BLaER1 (cell line): ENCODE results near the gene SLC30A10.
"Not testable (repeated sequence)": the region's sequence is repeated elsewhere in the genome, so short reads cannot be mapped to it uniquely, and the experiment has no call there.

Experiments
- H3K27ac ChIP-seq: shearing (Covaris generic); formaldehyde crosslinking; 2 replicates; pipeline ENCODE4 v1.8.1; 2022
- H3K27me3 ChIP-seq: shearing (Covaris generic); formaldehyde crosslinking; 2 replicates; pipeline ENCODE4 v1.8.1; 2022
- H3K36me3 ChIP-seq: shearing (Covaris generic); formaldehyde crosslinking; 2 replicates; pipeline ENCODE4 v1.8.1; 2022
- H3K4me1 ChIP-seq: shearing (Covaris generic); formaldehyde crosslinking; 2 replicates; pipeline ENCODE4 v1.8.1; 2022
- H3K4me2 ChIP-seq: shearing (Covaris generic); formaldehyde crosslinking; 2 replicates; pipeline ENCODE4 v1.8.1; 2022
- H3K4me3 ChIP-seq: shearing (Covaris generic); formaldehyde crosslinking; 2 replicates; pipeline ENCODE4 v1.8.1; 2022
- H3K9ac ChIP-seq: shearing (Covaris generic); formaldehyde crosslinking; 2 replicates; pipeline ENCODE4 v1.8.1; 2022
- H3K9me3 ChIP-seq: shearing (Covaris generic); formaldehyde crosslinking; 2 replicates; pipeline ENCODE4 v1.8.1; 2022
- H4K20me1 ChIP-seq: shearing (Covaris generic); formaldehyde crosslinking; 2 replicates; pipeline ENCODE4 v1.8.1; 2022
- Cebpa-rat ChIP-seq: shearing (Covaris generic); IDR thresholded peaks from 2 replicates; pipeline ENCODE4 v1.8.1; 2022

SLC30A10 gene

DNA sequence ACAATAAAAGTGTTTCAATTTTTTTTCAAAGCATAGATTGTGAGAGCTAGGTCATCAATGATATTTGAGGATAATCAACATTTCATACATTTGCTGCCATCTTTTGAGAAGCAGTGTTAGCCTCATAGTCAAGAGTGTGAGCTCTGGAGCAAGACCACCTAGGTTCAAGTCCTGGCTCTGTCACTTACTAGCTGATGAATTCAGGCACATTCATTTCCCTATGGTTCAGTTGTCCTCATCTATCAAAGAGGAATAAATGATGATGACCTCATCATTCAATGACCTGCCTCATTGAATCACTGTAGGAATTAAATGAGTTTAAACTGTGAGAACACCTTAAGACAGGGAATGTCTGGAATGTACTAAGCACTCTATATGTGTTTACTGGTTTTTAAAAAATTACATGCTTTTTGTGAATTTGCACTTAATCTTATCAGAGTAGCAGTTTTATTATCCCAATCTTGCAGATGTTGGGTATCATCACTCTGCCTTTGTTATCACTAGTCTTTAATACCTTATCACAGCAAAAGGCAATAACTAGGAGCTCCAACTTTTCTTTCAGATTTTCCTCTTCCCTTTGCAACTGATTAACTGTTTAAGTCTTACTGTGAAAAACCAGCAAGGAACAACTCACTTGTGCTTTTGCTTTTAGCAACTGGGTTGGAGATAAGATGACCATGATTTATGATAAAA is 47.4 kb downstream of the SLC30A10 start:
- no peaks in the 10 kb centered on the region for H3K9me3 ChIP-seq
- no peak for TF ChIP-seq Cebpa-rat
- H3K4me3 ChIP-seq, result no peak overlapping the region
- no peaks in the 10 kb centered on the region for H4K20me1 ChIP-seq
- no peak overlapping the region for H3K9ac ChIP-seq
- H3K27ac ChIP-seq, result no peak overlapping the region
- H3K27me3 ChIP-seq, result no peaks in the 10 kb centered on the region
- H3K4me1 ChIP-seq, result no peaks in the 10 kb centered on the region
- no peak overlapping the region for H3K4me2 ChIP-seq
- no peaks in the 10 kb centered on the region for H3K36me3 ChIP-seq

DNA sequence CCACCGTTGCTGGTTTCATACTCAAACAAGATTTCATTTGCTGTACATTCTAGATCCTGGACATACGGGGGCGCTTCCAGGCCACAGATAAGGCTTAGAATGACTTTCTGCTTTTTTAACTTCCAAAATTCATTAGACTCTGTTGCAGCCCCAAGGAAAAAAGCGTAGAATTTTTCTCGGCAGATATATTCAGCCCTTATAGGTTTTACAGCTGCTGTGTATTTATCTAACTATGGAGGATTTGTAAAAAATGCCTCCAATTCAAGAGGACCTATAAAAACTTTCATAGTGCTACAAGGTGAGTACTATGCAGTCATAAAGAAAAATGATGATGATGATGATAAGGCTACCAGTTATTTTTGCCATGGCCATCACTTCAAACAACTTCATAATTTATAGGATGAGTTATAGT is 51.6 kb downstream of the SLC30A10 start:
- Histone ChIP-seq H3K9me3 (no peaks in the 10 kb centered on the region), H3K4me1 (no peaks in the 10 kb centered on the region), H3K9ac (no peak overlapping the region), H4K20me1 (no peaks in the 10 kb centered on the region), H3K27me3 (no peaks in the 10 kb centered on the region), H3K4me3 (no peak overlapping the region), H3K36me3 (no peaks in the 10 kb centered on the region), H3K4me2 (no peak overlapping the region), H3K27ac (no peak overlapping the region)
- no peak for TF ChIP-seq Cebpa-rat

DNA sequence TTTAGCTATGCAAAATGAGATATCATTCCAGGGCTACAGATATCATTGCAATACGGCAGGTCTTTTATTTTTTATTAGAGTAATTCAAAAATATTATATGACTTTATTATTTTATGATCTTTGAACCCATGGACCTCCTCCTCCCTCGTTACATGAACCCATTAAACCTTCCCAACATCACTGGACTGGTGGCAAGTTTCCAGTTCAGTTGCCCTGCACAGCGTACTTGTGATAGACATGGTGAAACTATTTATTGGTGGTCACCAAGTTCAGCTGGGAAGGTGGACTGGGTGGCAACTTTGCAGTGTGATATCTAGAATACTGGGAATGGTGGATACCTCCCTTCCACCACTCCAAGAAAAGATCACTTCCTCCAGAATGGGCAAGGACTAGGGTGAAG is 52.5 kb downstream of the SLC30A10 start:
- no peak for TF ChIP-seq Cebpa-rat
- Histone ChIP-seq H3K4me1 (no peaks in the 10 kb centered on the region), H3K4me3 (no peak overlapping the region), H3K9ac (no peak overlapping the region), H3K9me3 (no peaks in the 10 kb centered on the region), H4K20me1 (no peaks in the 10 kb centered on the region), H3K36me3 (no peaks in the 10 kb centered on the region), H3K27ac (no peak overlapping the region), H3K4me2 (no peak overlapping the region), H3K27me3 (no peaks in the 10 kb centered on the region)

DNA sequence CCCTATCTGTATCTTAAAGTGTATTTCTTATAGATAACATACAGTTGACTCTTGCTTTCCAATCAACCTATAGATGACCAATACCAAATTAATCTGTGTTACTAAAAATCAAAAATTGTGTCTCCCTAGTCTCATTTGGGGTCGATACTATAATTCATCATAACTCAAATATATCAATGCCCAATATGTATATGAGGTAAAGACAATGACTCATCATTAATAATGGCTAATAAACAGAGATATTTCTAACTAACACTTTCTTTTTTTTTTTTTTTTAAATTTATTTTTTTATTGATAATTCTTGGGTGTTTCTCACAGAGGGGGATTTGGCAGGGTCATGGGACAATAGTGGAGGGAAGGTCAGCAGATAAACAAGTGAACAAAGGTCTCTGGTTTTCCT is 55.8 kb downstream of the SLC30A10 start:
- not testable (repeated sequence) for H3K9me3 ChIP-seq, H3K4me1 ChIP-seq, H3K27ac ChIP-seq, H3K4me2 ChIP-seq, H3K4me3 ChIP-seq, H3K9ac ChIP-seq, H4K20me1 ChIP-seq, H3K36me3 ChIP-seq, H3K27me3 ChIP-seq

DNA sequence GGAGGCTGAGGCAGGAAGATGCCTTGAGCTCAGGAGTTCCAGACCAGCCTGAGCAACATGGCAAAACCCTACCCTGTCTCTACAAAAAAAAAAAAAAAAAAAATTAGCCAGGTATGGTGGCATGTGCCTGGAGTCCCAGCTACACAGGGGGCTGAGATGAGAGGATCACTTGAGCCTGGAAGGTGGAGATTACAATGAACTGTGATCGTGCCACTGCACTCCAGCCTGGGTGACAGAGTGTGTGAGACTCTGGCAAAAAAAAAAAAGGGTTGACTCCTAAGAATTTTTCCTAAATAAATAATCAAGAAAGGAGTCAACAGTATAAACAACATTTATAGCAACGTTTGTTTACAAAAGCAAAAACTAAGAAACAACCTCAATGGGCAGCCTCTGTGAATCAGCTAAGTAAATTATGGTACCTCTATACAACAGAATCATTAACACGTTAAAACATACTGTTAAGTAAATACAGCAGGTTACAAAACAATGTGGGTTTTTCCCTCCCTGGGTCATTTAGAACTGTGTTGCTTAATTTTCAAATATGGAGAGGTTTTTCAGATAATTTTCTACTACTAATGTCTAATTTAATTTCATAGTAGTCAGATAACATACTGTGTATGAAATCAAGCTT is 56.8 kb downstream of the SLC30A10 start:
- TF ChIP-seq Cebpa-rat, result no peak
- no peak overlapping the region for H3K9ac ChIP-seq
- H3K27me3 ChIP-seq, result no peaks in the 10 kb centered on the region
- no peak overlapping the region for H3K27ac ChIP-seq
- no peaks in the 10 kb centered on the region for H3K36me3 ChIP-seq
- H3K4me2 ChIP-seq, result no peak overlapping the region
- no peaks in the 10 kb centered on the region for H4K20me1 ChIP-seq
- H3K4me1 ChIP-seq, result no peaks in the 10 kb centered on the region
- H3K9me3 ChIP-seq, result no peaks in the 10 kb centered on the region
- H3K4me3 ChIP-seq, result no peak overlapping the region

DNA sequence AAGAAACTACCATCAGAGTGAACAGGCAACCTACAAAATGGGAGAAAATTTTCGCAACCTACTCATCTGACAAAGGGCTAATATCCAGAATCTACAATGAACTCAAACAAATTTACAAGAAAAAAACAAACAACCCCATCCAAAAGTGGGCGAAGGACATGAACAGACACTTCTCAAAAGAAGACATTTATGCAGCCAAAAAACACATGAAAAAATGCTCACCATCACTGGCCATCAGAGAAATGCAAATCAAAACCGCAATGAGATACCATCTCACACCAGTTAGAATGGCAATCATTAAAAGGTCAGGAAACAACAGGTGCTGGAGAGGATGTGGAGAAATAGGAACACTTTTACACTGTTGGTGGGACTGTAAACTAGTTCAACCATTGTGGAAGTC is 59.7 kb downstream of the SLC30A10 start:
- not testable (repeated sequence) for H4K20me1 ChIP-seq, H3K27me3 ChIP-seq, H3K4me1 ChIP-seq, H3K4me2 ChIP-seq, H3K9me3 ChIP-seq, H3K4me3 ChIP-seq, H3K36me3 ChIP-seq, H3K27ac ChIP-seq, H3K9ac ChIP-seq
